HG02759 (cell line): ENCODE data around the gene PPEF1.
"Not testable (repeated sequence)": the region's sequence is repeated elsewhere in the genome, so short reads cannot be mapped to it uniquely, and the experiment has no call there.

Experiments
- ATAC-seq: cut with Tn5 transposase; IDR thresholded peaks from one replicate; pipeline ENCODE4 v1.9.1; 2021; ENCODE audit warnings: mild to moderate bottlenecking, moderate library complexity; ENCODE audit not compliant: unreplicated experiment

The PPEF1 gene

DNA sequence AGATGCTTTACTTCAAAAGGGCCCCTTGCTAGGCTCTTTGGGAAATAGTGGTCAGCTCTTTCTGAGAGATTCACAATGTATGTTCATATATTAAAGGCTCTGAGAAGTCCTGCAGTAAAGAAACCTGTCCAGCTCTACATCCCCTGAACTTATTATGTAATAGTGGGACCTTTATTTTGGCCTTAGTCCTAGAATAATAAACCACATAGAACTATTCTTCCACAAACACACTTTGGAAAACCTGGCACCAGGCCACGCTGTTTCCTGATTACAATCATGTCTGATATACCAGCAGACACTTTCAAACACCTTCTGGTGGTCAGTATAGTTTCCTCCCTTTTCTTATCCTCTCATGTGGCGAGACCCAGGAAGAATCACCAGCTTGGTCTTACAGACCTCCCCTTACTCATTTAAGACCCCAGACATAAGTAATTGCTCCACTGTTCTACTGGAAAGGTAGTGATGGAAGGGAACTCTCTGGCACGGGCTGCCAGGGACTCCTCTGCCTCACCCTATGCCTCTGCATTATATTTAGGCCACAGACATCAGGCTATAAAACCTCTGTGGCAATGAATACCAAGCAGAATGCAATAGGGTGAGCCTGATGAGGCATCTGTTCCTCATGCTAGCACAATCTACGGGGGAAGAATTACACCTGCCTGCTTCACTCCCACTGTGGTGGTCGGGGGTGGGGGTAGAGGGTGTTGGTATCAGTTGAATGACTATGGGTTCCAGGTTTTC lies 5.7 kb upstream of the PPEF1 start:
- no peak for ATAC-seq

GRCh38 chrX:18702362-18703195 lies 4.9 kb upstream of the PPEF1 start:
- no peak for ATAC-seq

DNA sequence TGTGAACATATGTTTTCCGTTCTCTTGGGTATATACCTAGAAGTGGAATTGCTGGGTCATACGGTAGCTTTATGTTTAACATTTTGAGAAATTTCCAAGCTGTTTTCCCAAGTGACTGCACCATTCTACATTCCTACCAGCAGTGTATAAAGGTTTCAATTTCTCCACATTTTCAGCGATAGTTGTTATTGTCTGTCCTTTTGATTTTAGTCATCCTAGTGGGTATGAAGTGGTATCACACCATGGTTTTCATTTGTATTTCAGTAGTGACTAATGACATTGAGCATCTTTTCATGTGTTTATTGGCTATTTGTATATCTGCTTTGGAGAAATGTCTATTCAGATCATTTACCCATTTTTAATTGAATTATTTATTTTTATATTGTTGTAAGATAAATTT lies 2.4 kb downstream of the PPEF1 start:
- no peak for ATAC-seq

DNA sequence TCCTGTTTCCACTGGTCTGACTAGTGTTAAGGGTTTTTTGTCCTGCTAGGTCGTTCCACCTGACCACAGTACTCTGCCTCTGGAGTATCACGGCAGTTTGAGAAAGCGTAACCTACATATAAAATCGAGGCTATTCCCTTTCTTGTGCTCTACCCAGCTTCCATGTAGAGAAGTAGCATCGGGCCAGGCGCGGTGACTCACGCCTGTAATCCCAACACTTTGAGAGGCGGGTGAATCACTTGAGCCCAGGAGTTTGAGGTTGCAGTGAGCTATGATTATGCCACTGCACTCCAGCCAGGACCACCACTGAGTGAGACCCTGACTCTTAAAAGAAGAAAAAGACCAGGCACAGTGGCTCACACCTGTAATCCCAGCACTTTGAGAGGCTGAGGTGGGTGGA lies 7.5 kb downstream of the PPEF1 start:
- ATAC-seq, result no peak

DNA sequence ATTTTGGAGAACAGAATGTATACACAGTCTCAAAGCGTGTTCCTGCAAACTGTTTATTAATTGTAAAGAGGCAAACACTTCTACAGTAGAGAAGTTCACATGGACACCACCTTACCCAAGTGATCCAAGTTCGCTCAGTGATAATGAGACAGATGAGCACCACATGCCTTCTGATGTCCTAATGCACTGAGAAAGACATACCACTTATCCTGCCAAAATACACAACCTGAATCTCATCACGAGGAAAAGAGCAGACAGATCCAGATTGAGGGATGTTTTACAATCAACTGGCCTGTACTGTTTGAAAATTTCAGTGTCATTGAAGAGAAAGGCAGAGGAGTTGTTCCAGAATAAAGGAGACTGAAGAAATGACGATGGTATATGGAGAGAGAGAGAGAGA lies 12.4 kb downstream of the PPEF1 start:
- ATAC-seq, result no peak

GRCh38 chrX:18721683-18722499 lies 14.4 kb downstream of the PPEF1 start:
- no peak for ATAC-seq

DNA sequence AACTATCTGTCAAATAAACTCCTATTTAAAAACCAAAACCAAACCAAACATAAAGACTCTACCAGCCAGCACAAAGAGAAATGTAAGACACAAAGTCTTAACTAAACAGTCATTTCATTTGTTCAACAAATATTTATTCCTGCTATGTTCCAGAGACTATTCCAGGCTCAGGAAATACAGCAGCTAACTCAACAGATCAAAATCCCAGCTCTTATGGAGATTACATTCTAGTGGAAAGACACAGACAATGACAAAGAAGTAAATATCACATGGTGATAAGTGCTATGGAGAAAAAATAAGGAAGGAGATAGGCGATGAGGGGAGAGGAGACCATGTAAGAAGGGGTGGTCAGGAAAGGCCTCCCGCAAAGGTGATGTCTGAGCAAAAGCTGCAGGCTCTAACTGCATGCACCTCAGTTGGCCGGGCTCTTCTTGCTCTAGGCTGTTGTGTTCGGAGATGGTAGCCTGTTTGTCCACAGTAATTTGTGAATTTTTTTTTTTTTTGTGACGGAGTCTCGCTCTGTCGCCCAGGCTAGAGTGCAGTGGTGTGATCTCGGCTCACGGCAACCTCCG lies 15.1 kb downstream of the PPEF1 start:
- no peak for ATAC-seq

DNA sequence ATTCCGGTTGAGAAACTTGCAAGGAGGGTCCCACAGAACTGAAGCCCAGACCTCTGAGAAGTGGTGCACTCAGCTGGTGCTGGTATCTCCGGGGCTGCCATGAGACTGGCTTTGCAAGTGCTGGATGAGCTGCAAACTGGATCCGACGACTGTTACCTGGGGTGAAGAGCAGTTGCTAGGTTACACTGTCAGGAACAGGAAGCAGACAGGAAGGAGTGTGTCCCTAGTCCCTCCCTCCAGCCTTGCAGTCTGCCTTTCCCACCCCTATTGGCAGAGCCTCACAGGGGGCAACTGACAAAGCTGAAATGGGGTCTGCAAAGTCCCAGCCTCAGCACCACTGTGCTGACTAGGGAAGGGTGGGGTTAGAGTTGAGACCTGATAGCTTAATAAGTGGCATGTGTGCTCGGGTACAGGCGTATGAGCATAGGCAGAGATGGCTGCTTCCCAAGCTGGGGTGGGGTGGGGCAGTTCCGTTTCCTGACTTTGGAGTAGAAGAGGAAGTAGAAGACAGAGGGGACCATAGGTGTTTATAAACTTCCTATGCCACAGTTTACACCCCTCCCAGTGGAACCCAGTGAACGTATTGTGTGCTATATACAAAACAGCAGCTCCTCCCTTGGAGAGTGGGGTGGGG lies 18.0 kb downstream of the PPEF1 start:
- ATAC-seq, result no peak

- no peak for ATAC-seq
Measured at GRCh38 chrX:18733287-18733686, 25.8 kb downstream of the PPEF1 start.

- not testable (repeated sequence) for ATAC-seq
Measured at GRCh38 chrX:18739609-18740008, 32.2 kb downstream of the PPEF1 start.

GRCh38 chrX:18748499-18748898 lies 41.1 kb downstream of the PPEF1 start:
- ATAC-seq, result no peak

DNA sequence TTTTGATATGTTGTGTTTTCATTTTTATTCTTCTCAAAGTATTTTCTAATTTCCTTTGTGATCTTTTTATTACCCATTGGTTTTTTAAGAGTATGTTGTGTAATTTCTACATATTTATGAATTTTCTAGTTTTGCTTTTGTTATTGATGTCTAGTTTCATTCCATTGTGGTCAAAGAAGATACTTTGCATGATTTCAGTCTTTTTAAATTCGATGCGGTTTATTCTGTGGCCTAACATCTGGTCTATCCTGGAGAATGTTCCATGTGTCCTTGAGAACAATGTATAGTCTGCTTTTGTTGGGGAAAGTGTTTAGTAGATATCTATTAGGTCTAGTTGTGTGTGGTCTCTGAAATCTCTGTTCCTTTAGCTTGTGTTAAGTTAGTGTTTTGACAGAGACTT lies 46.2 kb downstream of the PPEF1 start:
- ATAC-seq, result no peak

DNA sequence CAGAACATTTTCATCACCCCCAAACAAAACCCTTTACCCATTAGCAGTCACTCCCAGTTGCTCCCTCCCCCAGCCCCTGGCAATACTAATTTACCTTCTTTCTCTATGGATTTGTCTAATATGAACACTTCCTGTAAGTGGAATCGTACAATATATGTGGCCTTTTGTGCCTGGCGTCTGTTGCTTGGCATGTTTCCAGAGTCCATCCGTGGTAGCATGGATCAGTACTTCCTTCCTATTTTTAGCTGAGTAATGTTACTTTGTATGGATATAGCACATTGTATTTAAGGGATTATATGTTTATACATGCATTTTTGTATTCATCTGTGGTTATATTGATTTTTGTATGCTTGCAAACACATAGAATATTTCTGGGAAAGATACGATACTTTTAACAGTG lies 48.2 kb downstream of the PPEF1 start:
- ATAC-seq, result no peak

GRCh38 chrX:18757956-18758932 lies 50.8 kb downstream of the PPEF1 start:
- ATAC-seq, result no peak

GRCh38 chrX:18761750-18762149 lies 54.3 kb downstream of the PPEF1 start:
- ATAC-seq, result no peak

DNA sequence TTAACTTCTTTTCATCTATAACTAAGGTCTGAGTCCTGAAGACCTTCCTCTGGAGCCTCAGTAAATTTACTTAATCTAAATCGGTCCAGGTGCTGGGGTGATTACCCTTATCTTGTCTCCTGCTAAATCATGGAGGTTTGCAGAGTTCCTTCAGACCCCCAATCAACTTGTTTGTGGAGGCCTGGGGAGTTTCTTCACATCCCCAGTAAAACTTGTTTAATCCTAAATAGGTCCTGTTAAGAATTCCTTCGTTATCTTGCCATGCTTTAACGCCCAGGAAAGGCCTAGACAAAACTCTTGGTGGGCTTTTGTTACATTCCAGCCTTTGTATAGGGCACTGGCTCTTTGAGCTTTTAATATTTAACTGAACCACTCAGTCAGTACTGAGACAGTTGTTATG lies 55.7 kb downstream of the PPEF1 start:
- not testable (repeated sequence) for ATAC-seq

DNA sequence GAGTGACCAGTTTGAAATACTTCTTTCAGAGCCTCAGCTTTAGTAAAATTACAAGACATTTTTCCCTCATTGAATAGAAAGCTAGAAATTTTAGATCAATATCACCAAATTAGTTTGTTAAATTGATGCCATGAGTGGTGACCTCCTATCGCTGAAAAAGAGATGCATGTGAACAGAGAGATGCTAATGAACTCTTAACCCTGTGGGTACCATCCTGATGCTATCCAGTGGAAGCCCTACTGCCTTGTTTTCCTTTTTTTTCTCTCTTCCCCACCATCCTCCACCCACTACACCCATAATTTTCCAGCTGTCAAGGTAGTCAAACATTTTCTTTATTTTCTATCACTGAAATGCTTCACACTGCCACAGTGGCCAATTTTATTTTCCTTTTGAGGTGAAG lies 61.9 kb downstream of the PPEF1 start:
- no peak for ATAC-seq

DNA sequence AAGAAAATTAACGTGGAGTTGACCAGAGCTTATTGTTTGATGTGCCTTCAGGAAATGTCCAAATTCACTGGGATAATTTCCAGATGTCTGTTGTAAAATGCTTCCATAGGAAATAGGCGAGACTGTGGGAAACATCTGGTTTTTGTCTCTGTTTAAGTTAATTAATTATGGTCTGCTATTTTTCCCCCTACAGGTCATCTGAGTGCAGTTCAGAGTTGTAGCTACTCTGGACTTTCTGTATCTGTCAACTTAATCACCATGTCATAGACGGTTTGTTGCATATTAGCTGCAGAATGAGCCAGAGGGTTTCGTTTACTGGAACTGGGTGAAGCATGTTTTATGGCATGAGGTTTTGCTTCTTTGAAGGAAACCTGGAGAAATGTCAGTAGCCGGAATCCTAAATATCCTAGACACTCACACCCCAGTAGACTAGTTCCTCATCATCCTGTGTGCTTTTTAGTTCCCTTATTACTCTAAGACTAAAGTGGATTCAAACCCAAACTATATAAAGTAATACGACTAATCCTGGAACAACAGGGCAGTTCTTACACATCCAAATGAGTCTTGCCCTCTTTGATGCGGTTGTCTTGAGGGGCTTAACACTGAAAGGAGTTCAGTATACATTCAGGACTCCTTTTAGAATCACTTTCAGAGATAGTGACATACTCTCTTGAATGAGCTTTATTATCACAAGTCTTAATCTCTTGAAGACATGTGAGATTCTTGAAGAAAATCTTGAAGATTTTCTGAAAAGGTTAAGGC lies 62.5 kb downstream of the PPEF1 start:
- no peak for ATAC-seq

GRCh38 chrX:18789916-18790315 lies 82.5 kb downstream of the PPEF1 start:
- no peak for ATAC-seq
